SU-DHL-6 (cell line): ENCODE measurements around the gene OR2V1.

ENCODE experiments used
- CTCF ChIP-seq: fragments of 200-600 bp; sonication (generic); IDR thresholded peaks from one replicate; pipeline ENCODE4 v1.5.1; 2017; ENCODE audit warnings: antibody characterized with exemption, mild to moderate bottlenecking, low read length, moderate library complexity; ENCODE audit not compliant: insufficient read depth, poor library complexity, severe bottlenecking
- EZH2phosphoT487 ChIP-seq: fragments of 200-600 bp; sonication (generic), shearing (Covaris generic); conservative IDR thresholded peaks from 2 replicates; pipeline ENCODE4 v1.6.1; 2018; ENCODE audit warnings: mild to moderate bottlenecking, antibody characterized with exemption, low read length, moderate library complexity, mixed read lengths

DNA sequence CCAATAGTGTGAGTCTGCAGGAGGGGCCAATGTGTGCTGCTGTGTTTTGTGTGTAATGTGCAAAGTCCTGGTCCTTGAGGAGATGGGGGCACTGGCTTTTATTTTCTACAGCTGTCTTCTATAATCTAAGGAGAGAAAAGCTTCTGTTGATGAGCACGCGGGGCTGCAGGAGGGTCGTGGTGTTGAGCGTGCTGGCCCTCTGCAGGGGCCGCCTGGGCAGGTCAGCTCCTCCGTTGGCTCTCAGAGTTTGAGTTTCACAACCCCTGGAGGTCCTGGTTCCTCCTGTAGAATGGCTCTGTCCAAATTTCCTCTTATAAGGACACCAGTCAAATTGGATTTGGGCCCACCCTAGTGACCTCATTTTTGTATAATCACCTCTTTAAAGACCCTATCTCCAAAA lies 12.6 kb downstream of the OR2V1 start:
- no peak for TF ChIP-seq EZH2phosphoT487
- no peak for TF ChIP-seq CTCF
